Embryonic facial prominence (tissue), 1 donor: ENCODE results near the gene CCNDBP1.
A peak's percentile ranks its signal among the peaks of the same experiment; 100 is the strongest.
"Not testable (repeated sequence)": the region's sequence is repeated elsewhere in the genome, so short reads cannot be mapped to it uniquely, and the experiment has no call there.

Experiments
- DNase-seq: peaks from one replicate; pipeline ENCODE4 v3.0.0-alpha.2; 2016; ENCODE audit errors: extremely low spot score

Gene CCNDBP1, protein sequence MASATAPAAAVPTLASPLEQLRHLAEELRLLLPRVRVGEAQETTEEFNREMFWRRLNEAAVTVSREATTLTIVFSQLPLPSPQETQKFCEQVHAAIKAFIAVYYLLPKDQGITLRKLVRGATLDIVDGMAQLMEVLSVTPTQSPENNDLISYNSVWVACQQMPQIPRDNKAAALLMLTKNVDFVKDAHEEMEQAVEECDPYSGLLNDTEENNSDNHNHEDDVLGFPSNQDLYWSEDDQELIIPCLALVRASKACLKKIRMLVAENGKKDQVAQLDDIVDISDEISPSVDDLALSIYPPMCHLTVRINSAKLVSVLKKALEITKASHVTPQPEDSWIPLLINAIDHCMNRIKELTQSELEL

DNA sequence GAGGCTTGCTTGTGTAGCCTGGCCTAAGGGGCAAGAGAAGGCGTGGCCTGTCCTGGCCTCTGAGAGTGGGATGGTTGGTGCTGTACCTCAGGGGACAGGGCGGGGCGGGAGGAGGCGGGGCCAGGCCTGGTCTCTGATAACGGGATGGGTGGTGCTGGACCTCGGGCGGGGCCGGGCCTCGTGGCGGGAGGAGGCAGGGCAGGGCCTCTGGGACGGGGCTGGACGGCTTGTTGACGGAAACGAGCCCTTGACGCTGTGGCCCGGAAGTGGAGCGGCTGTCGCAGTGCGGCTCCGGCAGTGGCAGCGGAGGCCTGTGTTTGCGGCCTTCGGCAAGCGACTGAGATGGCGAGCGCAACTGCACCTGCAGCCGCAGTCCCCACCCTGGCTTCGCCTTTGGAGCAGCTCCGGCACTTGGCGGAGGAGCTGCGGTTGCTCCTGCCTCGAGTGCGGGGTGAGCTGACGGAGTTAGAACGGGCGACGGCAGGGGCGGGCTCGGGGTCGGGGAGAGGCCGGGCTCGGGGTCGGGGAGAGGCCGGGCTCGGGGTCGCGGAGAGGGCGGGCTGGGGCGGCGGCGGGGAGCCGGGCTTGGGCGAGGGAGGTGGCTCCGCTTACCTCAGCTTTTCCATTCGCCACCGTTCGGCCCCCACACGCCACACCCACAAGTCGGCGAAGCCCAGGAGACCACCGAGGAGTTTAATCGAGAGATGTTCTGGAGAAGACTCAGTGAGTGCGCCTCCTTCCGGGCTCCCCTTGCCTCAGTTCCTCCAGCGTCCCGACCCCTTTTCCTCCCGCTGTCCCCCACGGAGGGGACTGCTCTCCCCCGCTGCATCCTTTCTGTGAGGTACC, at the start of gene CCNDBP1:
TSS of gene CCNDBP1 (plus strand) at position 247 of the 846 bp plus-strand sequence. CDS start at position 343, 96 bp downstream.
- peak; percentile 24 for DNase-seq

DNA sequence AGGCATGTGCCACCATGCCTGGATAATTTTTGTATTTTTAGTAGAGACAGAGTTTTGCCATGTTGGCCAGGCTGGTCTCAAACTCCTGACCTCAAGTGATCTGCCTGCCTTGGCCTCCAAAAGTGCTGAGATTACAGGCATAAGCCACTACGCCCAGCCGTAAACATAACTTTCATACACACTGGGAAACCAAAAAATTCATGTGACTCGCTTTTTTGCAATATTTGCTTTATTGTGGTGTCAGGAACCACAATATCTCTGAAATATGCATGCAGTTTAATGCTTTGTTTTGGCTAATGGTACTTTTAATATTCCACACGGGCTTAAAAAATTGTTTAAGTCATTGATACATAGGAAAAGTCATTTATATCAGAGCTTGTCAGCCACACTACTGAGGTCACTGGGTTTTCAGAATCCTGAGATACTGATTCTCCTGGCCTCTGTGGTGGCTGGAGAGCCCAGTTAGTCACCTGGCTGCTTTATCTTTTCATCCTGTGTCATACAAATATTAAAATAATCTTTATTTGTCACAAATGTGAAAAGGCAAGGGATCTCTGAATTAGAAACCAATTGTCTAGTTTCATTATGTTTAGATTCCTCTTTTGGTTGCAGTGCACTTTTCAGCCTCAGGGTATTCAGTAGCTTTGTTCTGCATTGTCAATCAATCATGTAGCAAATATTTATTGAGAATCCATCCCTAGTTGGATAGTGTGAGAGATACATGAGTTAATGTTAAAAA, 41.8 kb upstream of the CCNDBP1 start:
- no peak for DNase-seq

DNA sequence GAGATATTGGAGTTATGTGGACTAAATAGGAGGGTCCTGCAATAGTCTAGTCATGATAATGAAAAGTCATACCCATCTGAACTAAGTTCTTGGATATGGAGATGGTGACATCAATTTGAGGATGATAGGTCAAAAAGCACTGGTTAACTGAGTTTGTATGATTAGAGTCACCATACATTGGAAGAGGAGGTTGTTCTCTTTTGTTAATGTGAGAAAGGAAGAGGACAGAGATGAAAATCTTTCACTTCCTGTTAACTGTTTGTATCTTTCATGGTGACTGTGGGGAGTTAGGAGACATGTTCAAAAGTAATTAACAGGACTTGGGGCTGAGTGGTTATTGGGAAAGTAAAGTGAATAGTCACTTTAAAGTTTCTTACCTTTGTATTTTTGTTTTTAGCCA, 40.7 kb upstream of the CCNDBP1 start:
- no peak for DNase-seq

DNA sequence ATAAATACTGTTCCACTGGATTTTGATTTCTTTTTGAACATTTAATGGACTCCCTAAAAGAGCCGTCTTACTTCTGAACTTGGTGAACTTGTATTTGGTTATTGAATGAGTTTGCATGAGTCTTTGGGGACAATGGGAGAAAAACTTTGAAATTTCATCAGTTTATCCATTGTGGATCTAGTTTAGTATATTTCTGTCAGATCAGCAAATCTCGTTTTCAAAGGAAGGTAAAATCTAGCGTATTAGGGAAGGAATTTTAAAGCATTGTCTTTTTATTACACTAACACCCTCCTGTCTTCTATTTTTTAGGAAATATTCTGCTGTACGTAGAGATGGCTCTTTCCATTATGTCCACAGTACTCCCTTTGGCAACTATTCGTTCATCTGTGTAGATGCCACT, 39.0 kb upstream of the CCNDBP1 start:
- DNase-seq = no peak

DNA sequence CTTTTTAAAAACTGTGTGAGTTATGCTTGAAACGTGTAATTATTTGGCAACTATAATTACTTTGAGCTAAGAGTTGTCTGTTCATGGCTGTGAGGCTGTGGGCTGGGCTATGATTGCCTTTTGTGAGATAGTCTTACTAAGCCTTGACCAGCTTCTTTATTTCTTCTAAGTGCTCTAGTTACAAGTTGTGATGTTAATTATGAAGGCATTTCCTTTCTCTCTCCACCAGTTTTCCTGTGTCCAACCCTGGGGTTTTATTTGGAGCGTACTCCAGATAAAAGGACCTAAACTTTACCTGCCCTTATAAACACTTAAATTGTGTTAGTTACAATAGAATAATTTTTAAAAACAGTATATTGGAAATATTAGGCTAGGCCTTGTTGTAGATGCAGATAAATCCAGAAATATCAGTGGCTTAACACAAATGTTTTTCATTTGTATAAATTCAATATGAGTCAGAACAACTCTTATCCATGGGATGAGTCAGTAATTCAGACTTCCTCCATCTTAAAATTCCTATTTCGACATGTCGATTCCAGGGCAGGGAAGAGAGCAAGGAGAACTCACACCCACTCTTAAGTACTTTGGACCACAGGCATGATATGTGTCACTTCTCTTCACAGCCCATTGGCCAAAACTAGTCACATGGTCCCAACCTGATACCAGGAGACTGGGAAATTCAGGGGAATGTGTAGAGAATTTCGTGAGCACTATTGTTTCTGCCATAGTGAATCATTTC, 34.8 kb upstream of the CCNDBP1 start:
- DNase-seq = no peak

GRCh38 chr15:43151688-43152087, 33.5 kb upstream of the CCNDBP1 start:
- no peak for DNase-seq

DNA sequence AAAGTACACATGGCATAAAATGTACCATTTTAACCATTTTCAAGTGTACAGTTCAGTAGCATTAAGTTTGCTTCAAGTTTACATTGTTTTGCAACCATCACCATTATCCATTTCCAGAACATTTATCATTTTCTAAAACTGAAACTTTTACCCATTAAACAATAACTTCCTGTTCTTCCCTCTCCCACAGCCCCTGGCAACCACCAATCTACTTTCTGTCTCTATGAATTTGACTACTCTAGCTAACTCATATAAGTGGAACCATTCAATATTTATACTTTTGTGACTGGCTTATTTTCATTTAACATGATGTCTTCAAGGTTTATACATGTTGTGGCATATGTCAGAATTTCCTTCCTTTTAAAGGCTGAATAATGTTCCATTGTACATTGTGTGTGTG, 31.9 kb upstream of the CCNDBP1 start:
- no peak for DNase-seq

- no peak for DNase-seq
These were observed 19.3 kb upstream of the CCNDBP1 start for GRCh38 chr15:43165801-43166325.

GRCh38 chr15:43167261-43167660, 17.9 kb upstream of the CCNDBP1 start:
- not testable (repeated sequence) for DNase-seq

- no peak for DNase-seq
These were observed 16.8 kb upstream of the CCNDBP1 start for GRCh38 chr15:43168192-43169107.

DNA sequence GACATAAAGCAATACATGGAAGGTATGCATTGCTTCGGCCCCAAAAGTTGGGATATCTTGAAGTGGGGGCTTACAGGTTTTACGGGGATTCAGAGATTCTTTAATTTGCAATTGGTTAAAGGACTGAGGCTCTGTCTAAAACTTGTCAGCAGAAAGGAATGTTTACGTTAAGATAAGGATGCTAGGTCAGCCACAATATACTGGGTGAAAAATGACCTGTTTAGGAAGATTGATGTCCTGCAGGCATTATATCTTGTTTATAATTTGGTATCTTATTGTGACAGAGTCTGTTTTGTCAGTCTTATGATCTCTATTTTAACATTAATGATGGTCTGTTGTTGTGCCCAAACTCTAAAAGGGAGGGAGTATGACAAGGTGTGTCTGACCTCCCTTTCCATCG, 15.3 kb upstream of the CCNDBP1 start:
- no peak for DNase-seq

DNA sequence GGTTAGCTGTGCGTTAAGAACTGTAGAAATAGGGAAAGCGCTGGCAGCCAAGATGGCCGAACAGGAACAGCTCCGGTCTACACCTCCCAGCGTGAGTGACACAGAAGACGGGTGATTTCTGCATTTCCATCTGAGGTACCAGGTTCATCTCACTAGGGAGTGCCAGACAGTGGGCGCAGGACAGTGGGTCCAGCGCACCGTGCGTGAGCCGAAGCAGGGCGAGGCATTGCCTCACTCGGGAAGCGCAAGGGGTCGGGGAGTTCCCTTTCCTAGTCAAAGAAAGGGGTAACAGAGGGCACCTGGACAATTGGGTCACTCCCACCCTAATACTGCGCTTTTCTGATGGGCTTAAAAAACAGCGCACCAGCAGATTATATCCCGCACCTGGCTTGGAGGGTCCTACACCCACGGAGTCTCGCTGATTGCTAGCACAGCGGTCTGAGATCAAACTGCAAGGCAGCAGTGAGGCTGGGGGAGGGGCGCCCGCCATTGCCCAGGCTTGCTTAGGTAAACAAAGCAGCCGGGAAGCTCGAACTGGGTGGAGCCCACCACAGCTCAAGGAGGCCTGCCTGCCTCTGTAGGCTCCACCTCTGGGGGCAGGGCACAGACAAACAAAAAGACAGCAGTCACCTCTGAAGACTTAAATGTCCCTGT, 9.4 kb upstream of the CCNDBP1 start:
- DNase-seq = not testable (repeated sequence)

DNA sequence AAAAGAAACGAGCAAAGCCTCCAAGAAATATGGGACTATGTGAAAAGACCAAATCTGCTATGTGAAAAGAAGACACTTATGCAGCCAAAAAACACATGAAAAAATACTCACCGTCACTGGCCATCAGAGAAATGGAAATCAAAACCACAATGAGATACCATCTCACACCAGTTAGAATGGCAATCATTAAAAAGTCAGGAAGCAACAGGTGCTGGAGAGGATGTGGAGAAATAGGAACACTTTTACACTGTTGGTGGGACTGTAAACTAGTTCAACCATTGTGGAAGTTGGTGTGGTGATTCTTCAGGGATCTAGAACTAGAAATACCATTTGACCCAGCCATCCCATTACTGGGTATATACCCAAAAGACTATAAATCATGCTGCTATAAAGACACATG, 8.1 kb upstream of the CCNDBP1 start:
- not testable (repeated sequence) for DNase-seq

DNA sequence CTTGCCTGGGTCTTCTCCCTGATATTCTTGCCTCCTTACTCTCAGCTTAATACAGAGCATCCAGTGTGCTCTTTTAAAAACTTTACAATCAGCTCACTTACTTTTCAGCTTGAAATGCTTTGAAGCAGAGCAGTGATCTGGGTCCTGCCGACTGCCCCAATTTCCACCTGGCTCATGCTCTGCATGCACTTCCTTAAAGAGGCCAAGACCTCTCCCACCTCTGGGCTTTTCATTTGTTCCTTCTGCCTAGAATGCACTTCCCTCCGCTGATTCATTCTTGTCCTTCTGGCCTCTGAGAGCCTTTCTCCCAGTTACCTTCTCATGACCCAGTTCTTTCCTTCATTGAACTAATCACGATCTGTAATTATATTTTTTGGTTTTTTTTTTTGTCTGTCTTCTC, 1.9 kb upstream of the CCNDBP1 start:
- DNase-seq = no peak

DNA sequence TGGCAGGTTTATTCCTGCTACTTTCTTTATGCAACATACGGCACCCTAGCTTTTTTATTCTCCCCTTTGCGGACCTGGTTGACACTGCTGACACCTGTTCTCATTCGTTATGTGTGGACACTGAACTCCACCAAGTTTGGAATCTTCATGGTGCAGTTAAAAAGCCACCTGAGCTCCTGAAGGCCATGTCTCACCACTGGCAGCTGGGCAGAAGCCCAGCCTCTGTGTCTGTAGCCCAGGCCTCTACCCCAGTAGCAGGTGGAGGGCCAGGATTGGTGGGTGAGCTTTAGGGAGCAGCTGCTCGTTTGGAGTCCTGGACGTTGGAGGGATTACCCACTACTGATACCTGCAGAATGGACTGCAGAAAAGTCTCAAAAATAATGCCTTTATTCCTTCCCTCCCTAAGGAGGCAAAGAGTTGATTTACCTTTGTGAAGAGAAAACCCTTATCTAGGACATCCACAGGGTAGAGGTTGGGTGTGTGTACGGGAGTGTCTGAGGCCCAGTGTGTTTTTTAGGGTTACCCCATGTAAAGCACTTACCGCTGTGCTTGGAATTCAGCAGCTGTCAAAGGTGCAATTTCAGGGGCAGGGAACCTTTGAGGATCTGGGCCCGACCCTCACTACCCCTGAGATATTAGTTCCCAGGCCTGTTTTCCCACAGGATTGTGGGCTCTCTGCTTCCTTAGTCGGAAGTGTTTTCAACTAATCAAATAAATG, 637 bp upstream of the CCNDBP1 start:
- no peak for DNase-seq

DNA sequence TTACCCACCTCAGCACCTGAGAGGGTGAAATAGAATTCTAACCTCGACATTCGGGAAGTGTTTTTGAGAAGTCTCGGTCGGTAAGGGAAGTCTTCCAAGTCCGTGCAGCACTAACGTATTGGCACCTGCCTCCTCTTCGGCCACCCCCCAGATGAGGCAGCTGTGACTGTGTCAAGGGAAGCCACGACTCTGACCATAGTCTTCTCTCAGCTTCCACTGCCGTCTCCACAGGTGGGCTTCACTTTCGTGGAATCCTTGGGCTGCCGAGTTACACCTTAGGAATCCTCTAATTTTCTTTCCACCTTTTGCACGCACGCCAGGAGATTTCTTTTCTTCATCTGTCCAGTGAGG, 775 bp downstream of the CCNDBP1 start:
- no peak for DNase-seq

DNA sequence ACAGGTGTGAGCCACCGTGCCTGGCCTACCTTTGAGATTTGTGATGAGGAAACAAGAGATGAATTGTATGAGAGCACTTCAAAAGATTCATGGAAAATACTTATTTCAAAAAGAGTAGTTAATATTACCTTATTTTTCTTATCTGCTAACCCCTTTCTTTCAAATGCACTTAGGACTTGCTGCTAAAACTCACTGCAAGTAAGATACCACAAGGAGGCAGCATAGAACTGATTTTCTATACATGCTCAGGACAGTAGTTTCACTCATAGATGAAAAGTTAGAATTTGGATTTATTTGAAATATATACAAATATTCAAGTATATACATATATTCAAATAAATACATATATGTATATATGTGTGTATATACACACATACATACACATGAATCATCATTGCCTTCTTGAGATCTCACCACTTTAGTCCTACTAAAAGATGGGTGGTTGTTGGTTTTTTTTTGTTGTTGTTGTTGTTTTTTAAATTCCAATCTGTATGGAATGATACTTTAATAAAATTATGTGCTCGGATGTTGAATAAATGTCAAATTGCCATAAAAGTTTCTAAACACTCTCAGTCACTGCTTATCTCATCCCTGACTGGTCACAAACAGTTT, 2.4 kb downstream of the CCNDBP1 start:
- DNase-seq = peak; percentile 15

DNA sequence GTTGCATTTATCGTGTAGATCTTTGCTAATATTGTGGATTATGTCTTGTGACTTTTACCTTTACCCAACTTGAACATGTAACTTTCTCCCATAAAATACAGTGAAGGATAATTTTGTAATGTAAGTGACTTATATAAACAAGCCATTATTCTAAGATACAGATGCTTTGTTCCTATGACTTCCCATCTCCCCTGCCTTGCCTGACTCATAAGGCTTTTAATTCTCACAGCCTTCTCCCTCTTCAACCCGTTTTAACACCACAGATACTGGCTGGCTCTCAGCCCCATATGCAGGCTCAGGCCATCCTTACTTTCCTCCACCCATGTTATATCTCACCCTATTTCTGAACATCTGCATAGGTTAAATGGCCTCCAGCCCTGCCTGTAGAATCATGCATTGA, 4.1 kb downstream of the CCNDBP1 start:
- no peak for DNase-seq

DNA sequence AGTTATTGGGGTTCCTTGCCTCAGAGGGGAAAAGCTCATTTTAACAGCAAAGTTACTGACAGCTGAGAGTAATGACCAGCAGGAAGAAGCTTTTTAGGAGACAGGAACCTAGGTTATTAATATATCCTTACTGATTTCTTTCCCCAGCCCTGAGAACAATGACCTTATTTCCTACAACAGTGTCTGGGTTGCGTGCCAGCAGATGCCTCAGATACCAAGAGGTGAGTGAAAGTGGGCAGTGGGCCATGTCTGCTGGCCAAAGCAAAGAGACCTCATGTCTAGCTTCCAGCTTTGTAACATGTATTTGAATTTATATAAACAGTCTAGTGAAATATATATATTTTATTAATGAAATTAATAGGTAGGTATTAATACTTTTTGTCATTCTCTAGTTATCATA, 5.0 kb downstream of the CCNDBP1 start:
- no peak for DNase-seq
